GM21717 (cell line): ENCODE data around the gene WWOX.

Experiments used
- ATAC-seq: cut with Tn5 transposase; IDR thresholded peaks from one replicate; pipeline ENCODE4 v1.9.1; 2021; ENCODE audit warnings: mild to moderate bottlenecking, moderate library complexity; ENCODE audit not compliant: unreplicated experiment

Gene WWOX

GRCh38 chr16:79096246-79096645 is 996.8 kb downstream of the WWOX start:
- no peak for ATAC-seq

- no peak for ATAC-seq
Measured at GRCh38 chr16:79097166-79097565, 997.7 kb downstream of the WWOX start.

- ATAC-seq = no peak
Measured at GRCh38 chr16:79097771-79098170, 998.3 kb downstream of the WWOX start.

GRCh38 chr16:79098907-79099306 is 999.5 kb downstream of the WWOX start:
- ATAC-seq = no peak

GRCh38 chr16:79099716-79100115 is 1000.3 kb downstream of the WWOX start:
- no peak for ATAC-seq

- no peak for ATAC-seq
Measured at GRCh38 chr16:79100447-79100846, 1001.0 kb downstream of the WWOX start.

GRCh38 chr16:79101491-79101890 is 1002.0 kb downstream of the WWOX start:
- no peak for ATAC-seq

- no peak for ATAC-seq
Measured at GRCh38 chr16:79104567-79104966, 1005.1 kb downstream of the WWOX start.

- no peak for ATAC-seq
Measured at GRCh38 chr16:79107301-79107700, 1007.8 kb downstream of the WWOX start.

GRCh38 chr16:79109771-79110170 is 1010.3 kb downstream of the WWOX start:
- no peak for ATAC-seq

- ATAC-seq = no peak
Measured at GRCh38 chr16:79110242-79110641, 1010.8 kb downstream of the WWOX start.

- ATAC-seq = no peak
Measured at GRCh38 chr16:79110953-79111352, 1011.5 kb downstream of the WWOX start.

GRCh38 chr16:79112462-79112861 is 1013.0 kb downstream of the WWOX start:
- ATAC-seq = no peak

- no peak for ATAC-seq
Measured at GRCh38 chr16:79113826-79114225, 1014.4 kb downstream of the WWOX start.

GRCh38 chr16:79114759-79115158 is 1015.3 kb downstream of the WWOX start:
- ATAC-seq = no peak

- no peak for ATAC-seq
Measured at GRCh38 chr16:79121906-79122305, 1022.5 kb downstream of the WWOX start.

- ATAC-seq = no peak
Measured at GRCh38 chr16:79122343-79122742, 1022.9 kb downstream of the WWOX start.

GRCh38 chr16:79124016-79124756 is 1024.7 kb downstream of the WWOX start:
- ATAC-seq = no peak

GRCh38 chr16:79127766-79128165 is 1028.3 kb downstream of the WWOX start:
- ATAC-seq = no peak

- no peak for ATAC-seq
Measured at GRCh38 chr16:79128706-79129105, 1029.3 kb downstream of the WWOX start.

- ATAC-seq = no peak
Measured at GRCh38 chr16:79130616-79131015, 1031.2 kb downstream of the WWOX start.

GRCh38 chr16:79131321-79132075 is 1032.0 kb downstream of the WWOX start:
- ATAC-seq = no peak
